GM19397 (cell line): ENCODE data around the gene CHST9.
"Not testable (repeated sequence)": the region's sequence is repeated elsewhere in the genome, so short reads cannot be mapped to it uniquely, and the experiment has no call there.

Source experiments
- ATAC-seq: cut with Tn5 transposase; IDR thresholded peaks from one replicate; pipeline ENCODE4 v1.9.1; 2021; ENCODE audit warnings: mild to moderate bottlenecking, moderate library complexity; ENCODE audit not compliant: unreplicated experiment

The CHST9 gene

DNA sequence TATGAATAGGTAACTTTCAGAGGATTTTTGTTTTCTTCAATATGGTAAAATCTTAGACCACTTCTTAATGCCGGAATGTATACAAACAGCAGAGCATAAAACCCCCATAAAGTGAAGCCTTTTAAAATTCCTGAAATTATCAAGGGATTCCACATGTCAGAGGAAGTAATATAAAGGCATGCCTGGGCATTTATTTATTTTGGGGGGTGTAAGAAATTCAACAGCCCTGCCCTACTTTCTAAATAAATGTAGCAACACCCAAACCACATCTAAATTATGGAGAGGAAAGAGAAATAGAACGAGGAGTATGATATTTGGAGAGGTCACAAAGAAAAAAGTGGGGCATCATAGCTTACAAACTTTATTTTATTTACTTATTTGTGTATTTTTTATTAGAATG, 9.9 kb downstream of the CHST9 start:
- no peak for ATAC-seq

DNA sequence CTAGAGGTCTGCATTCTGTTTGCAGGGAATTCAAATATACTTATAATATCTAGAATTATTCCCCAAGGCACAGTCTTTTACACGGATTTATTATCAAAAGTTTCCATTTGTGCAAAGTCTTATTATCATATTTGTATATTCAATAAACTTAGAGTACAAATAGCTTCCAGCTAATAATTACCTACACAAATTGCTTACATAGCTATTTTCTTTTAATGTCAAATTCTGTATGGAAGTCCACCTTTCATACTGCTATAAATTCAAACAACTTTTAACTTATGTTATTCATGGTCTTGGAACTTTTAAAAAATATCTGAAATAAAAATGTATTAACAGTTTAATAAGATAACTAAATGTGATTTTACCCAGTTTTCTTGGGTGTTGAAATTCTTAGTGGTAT, 13.1 kb downstream of the CHST9 start:
- ATAC-seq, result no peak

DNA sequence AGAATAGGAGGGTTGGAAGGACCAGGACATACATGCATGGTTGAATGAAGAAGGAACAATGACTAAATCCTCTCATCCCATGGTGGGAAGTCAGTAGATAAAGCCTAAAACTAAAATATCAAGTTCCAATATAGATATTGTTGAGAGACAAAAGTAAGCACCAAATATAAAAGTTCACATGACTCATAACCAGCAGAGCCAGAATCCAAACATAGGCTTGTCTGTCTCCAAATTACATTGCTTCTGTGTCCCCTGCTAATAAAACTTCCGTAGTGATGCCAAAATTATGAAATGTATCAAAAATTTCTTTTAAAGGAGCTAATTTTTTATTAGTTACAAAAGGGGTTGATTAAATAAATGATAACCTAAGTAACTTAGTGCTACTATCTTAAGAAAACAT, 19.7 kb downstream of the CHST9 start:
- ATAC-seq, result no peak

DNA sequence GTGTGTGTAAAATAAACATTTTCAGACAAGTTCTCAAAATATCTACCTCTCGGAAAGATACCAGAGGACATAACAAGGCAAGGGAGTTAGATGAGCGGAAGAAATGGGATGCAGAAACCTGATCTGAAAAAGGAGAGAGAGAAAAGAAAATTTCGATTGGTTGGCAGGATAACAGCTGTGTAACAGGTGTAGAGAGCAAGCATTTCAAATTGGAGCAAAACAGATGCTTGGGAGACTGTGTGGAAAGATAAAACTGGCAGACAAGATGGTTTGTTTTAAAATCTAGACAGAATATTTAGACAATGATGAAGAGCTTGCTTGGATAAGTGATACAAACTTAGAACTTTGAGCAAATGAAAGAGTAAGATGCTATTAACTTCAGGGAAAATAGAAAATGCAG, 20.2 kb downstream of the CHST9 start:
- no peak for ATAC-seq

DNA sequence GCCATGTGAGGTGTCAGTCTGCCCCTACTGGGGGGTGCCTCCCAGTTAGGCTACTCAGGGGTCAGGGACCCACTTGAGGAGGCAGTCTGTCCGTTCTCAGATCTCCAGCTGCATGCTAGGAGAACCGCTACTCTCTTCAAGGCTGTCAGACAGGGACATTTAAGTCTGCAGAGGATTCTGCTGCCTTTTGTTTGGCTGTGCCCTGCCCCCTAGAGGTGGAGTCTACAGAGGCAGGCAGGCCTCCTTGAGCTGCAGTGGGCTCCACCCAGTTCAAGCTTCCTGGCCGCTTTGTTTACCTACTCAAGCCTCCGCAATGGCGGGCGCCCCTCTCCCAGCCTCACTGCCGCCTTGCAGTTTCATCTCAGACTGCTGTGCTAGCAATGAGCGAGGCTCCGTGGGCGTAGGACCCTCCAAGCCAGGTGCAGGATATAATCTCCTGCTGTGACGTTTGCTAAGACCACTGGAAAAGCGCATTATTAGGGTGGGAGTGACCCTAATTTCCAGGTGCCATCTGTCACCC, 21.9 kb downstream of the CHST9 start:
- not testable (repeated sequence) for ATAC-seq

DNA sequence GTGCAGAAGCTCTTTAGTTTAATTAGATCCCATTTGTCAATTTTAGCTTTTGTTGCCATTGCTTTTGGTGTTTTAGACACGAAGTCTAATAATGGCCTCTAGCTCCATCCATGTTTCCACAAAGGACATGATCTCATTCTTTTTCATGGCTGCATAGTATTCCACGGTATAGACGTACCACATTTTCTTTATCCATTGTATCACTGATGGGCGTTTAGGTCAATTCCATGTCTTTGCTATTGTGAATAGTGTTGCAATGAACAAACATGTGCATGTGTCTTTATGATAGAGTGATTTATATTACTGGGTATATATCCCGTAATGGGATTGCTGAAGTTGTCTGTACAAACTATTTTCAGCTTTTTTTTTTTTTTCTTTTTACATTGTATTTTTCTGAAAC, 35.9 kb downstream of the CHST9 start:
- ATAC-seq, result not testable (repeated sequence)

DNA sequence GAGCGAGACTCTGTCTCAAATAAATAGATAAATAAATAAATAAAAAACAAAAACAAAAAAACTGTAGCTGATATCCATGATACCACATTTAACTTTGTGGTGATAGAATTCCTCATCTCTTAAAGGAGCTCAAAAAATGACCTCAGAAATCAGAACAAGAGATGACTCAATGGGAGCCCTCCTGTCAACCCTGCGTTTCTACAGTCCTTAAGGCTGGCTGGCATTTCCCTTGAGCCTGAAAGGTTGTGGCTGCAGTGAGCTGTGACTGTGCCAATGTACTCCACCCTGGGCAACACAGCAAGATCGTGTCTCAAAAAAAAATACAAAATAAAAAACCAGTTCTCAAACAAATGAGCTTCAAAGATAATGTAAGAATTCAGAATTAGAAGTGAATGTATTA, 40.4 kb downstream of the CHST9 start:
- ATAC-seq, result no peak

DNA sequence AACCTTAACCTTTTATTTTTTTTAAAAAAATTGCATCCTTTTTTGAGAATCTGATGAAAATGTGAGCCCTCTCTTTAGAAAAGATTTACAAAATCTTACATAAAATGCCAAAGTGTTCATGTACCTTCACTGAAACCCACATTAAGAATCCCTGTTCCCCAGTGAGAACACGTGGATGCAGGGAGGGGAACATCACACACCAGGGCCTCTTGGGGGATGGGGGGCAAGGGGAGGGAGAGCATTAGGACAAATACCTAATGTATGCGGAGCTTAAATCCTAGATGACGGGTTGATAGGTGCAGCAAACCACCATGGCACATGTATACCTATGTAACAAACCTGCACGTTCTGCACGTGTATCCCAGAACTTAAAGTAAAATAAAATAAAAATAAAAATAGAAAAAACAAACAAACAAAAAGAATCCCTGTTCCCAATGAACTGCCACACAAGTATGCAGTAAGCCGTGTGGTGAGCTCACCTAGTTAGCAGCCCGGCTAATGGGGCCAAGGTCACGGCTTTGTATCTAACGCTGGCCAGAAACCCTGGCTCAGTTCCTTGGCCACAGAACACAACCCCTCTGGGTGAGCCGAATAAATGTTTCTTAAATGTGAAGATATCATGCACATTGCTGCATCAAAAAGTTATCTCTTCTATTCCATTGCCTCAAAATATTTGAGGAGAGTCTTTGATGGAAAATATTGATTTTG, 41.4 kb downstream of the CHST9 start:
- no peak for ATAC-seq

DNA sequence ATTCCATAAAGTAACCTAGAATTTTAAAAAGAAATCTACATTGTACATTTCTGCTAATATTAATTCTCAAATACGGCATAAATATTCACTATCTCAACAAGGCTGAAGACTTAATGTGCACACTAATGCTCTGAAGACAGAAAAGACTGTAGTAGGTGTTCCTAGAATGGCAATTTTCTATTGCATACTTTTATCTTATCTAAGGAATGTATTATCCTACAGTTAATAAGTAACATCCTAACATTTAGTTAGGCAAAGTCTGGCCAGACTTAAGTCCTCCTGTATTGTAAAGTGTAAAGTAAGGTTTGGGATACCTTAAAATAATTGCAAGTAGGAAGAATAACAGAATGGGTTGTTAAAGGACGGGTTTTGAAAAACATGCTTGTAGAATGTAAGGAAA, 42.2 kb downstream of the CHST9 start:
- no peak for ATAC-seq

DNA sequence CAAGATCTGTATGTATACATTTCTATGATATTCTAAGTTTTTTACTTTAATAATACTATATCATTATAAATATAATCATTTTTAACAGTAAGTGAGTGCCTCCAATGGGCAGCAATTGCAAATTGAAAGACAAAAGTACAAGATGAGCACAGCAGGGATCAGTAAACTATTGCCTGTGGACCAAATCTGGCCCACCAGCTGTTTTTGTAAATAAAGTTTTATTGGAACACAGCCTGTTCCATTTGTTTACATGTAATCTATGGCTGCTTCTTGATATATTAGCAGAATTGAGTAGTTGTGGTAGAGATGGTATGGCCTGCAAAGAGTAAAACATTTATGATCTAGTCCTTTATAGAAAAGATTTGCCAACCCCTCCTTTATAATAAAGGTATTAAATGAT, 43.2 kb downstream of the CHST9 start:
- ATAC-seq, result no peak

DNA sequence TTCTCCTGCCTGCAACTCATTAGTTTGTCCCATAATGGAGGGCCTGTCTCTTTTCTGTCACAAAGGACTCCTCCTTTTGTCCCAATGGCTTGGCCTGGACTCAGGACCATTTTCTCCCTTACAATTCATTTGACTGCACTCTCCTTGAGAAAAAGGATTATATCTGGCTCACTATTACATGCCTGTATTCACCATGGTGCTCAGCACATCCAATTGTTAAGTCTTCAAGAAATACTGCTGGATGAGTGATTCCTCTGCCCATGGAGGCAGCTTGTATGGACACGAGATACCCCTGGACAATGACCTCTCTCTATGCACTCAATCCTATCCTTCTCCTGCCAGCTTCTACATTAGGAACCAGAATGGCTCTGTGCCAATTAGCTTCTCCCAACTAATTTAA, 47.0 kb downstream of the CHST9 start:
- no peak for ATAC-seq

DNA sequence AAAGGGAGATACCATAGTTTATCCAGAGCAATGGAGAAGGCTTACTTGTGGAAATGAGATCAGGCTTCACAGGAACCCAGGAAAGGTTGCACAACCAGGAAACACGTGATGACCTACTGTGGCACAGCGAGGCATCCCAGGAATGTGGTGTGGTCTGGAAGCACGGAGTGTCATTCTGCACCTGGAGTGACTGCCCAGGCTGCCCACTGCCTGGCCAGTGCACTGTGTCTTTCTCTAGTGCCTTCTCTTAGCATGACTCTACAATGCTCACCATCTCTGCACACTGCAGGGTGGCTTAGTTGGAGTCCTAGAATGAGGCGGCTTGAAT, 48.9 kb downstream of the CHST9 start:
- ATAC-seq, result no peak

DNA sequence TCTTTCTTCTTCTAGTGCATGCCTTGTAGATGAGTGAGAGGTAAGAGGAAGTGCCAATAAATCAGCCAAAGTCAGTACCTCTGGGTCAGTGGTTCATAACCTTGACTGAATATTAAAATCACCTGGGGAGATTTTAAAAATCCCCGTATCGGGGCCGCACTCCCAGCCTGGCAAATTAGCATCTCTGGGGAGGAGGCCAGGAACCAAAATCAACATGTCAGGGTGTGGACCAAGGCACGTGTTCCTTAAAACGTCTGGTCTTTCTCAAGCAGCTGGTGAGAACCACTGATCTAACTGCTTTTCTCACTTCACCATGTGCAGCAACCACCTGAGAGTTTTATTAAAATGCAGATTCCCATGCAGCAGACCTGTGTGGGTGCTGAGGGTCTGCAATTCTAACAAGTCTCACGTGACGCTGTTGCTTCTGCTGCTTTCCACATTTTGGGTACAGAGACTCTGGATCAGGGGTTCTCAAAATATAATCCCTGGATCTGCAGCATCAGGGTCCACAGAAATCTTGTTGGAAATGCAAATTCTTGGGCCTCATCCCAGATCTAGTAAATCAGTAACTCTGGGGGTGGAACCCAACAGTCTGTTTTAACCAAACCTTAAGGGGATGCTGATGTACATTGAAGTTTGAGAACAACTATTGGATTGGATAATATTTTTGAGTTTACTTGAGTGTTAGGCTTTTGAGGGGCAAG, 49.5 kb downstream of the CHST9 start:
- ATAC-seq, result no peak

DNA sequence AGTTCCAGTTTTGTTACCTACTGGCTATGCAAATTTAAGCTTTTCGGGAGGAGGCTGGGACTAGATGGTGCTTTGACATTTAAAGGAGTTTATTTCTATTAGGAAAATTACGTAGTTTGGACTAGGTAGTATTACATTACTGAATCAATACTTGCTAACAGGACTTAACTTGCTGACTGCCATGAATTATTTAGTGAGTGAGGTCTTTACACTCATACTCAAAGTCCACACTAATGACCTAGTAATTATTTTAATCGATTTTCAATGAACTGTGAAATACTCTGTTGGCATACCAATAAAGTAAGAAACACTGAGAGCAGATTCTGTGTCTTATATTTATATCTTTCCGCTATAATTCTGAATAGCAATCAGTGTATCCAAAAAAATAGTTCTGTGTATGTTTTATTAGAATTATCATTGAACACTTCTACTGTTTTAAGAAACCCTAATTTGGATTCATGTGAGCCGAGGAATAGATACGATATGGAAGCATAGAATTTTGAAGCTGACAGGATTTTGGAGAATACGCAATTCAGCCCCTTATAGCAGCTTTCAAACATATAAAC, 55.0 kb downstream of the CHST9 start:
- no peak for ATAC-seq

DNA sequence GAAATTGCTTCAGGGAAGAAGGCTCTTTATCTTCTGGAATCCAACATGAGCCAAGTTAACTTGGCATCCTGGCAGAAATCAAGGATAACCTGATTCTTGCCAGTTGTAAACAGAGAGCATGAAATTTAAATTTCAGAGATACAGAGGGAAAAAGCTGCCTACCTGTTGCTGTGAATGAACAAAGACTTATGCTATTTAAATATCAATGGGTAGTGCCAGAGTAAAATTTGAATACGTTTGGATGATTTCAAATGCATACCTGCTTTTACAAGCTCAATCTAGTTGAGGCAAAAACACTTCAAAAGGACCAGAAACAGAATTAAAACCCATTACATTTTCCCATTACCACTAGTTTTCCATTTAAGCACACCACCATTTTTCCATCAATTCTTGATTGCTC, 60.9 kb downstream of the CHST9 start:
- no peak for ATAC-seq

DNA sequence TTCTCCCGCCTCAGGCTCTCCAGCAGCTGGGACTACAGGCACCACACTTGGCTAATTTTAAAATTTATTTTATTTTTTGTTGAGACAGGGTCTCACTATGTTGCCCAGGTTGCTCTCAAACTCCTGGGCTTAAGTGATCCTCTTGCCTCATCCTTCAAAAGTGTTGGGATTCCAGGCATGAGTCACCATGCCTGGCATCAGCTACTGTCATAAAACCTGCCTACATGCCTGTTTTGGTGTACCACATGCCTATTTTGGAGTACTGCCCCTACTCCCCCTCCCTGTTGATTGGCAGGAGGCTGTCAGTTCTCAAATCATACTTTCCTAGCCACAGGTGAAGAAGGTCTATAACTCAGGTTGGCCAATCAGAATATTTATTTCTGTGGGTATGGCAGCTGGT, 64.0 kb downstream of the CHST9 start:
- ATAC-seq, result no peak

DNA sequence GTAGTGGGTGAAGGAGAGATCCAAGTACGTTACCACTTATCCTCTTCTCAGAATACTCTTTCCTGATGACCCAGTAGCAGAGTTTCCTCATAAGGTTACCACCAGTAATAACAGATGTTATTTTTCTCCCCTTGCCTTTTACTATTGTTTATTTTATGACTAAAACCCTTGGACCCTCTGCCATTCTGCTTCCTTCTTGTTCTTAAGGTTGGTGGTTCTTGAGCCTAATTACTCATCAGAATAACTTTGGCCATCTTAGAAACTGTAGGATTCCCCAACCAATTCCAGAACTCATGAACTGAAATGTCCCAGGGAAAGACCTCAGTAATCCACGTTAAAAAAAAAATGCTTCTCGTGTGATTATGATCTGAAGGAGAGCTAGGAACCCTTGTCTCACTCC, 64.9 kb downstream of the CHST9 start:
- ATAC-seq, result no peak

DNA sequence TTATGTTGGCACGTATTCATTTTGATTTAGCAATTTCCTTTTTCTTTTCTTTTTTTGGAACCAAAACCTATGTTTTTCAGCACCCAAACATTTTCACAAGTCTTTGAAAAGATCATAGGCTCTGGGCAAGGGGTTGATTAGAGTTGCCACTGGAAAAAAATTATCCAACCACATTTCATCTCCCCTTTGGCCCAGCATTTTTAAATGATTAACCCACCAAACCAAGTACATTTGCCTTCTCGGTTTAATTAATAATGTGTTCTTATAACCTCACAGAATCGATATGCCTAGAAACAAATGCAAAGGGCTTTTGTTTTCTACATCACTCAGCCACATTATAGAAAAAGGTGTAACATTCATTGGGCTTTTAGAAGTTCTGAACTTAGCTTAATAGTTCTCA, 66.1 kb downstream of the CHST9 start:
- no peak for ATAC-seq

DNA sequence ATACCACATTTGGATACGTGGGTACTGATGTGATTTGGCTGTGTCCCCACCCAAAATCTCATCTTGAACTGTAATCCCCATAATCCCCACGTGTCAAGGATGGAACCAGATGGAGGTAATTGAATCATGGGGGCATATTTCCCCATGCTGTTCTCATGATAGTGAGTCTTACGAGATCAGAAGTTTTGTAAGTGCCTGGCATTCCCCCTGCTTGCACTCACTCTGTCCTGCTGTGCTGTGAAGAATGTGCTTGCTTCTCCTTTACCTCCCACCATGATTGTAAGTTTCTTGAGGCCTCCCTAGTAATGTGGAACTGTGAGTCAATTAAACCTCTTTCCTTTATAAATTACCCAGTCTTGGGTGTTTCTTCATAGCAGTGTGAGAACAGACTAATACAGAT, 70.3 kb downstream of the CHST9 start:
- ATAC-seq, result no peak

DNA sequence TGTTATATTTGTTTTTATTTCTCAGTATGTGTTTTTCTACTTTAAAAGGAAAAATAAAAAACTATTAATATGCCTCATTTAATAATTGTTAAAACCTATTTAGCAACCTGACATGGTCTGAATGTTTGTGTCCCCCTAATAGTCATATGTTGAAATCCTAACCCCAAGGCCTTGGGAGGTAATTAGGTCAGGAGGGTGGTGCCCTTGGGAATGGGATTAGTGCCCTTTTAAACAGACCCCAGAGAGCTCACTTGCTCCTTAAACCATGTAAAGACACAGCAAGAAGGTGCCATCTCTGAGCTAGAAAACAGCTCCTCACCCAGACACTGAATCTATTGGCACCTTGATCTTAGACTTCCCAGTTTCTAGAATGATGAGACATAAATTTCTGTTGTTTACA, 71.8 kb downstream of the CHST9 start:
- no peak for ATAC-seq

DNA sequence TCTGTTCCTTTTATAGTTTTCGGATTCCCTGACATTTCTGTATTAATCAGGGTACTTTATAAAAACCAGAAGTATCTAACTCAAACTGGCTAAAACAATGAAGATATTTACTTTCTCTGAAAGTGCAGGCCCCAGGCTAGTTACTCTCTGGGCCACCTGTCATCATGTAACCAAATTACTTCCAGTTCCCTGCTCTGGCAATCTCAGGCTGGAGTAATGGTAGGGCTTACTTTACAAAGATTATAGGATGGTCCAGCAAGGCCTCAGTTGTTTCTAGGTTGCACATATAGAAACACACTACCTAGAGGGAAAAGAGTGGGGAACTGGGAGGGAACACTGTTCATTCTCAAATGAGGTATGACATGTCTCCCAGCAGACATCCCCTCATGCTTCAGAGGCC, 74.8 kb downstream of the CHST9 start:
- ATAC-seq, result no peak

DNA sequence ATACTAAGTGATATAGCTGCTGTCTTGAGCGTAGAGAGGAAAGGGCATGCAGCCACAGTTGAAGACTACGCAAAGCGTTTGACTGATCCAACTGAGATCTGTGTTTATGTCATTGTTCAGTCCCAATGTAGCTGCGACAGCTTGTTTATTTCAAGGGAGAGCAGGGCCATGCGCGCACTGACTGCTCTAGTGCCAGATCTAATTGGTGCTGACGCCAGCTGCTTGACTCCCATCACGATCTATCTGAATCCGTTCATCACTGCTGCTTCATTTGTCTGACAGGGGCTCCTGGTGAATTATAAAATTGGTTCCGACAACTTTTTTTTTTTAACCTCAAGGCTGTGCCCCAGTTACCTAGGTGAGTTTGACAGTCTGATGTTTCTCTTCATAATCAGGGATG, 75.7 kb downstream of the CHST9 start:
- no peak for ATAC-seq
